Activated CD4-positive, alpha-beta T cell treated with anti-CD3 and anti-CD28 coated beads for 24 hours (primary cell): ENCODE results near the gene BCAR3.
A peak's percentile ranks its signal among the peaks of the same experiment; 100 is the strongest.

ENCODE experiments used
- DNase-seq, 2 donors: peaks; one replicate each; pipeline ENCODE4 v3.0.0-alpha.2; 2020; ENCODE audit warnings: low read depth in 2 of 2

The BCAR3 gene

GRCh38 chr1:93615582-93616150 lies 66.0 kb downstream of the BCAR3 start:
- DNase-seq: peak; percentile 45 to 47

GRCh38 chr1:93614986-93615581 lies 66.6 kb downstream of the BCAR3 start:
- peak; percentile 19 to 43 for DNase-seq

GRCh38 chr1:93614541-93614940 lies 67.1 kb downstream of the BCAR3 start:
- no peak for DNase-seq

- no peak for DNase-seq
These were observed 67.7 kb downstream of the BCAR3 start for GRCh38 chr1:93613898-93614297.

GRCh38 chr1:93612510-93612909 lies 69.1 kb downstream of the BCAR3 start:
- no peak for DNase-seq

GRCh38 chr1:93611668-93612067 lies 70.0 kb downstream of the BCAR3 start:
- no peak for DNase-seq

- DNase-seq: no peak
These were observed 72.1 kb downstream of the BCAR3 start for GRCh38 chr1:93609536-93609935.

- DNase-seq: no peak
These were observed 73.2 kb downstream of the BCAR3 start for GRCh38 chr1:93608187-93609109.

- DNase-seq: peak; percentile 48 to 54
These were observed 73.8 kb downstream of the BCAR3 start for GRCh38 chr1:93607814-93608186.

GRCh38 chr1:93605812-93606512 lies 75.7 kb downstream of the BCAR3 start:
- DNase-seq: no peak

- no peak for DNase-seq
These were observed 76.5 kb downstream of the BCAR3 start for GRCh38 chr1:93605026-93605568.

GRCh38 chr1:93604411-93604810 lies 77.2 kb downstream of the BCAR3 start:
- no peak for DNase-seq

GRCh38 chr1:93603601-93604000 lies 78.0 kb downstream of the BCAR3 start:
- DNase-seq: no peak

GRCh38 chr1:93603106-93603505 lies 78.5 kb downstream of the BCAR3 start:
- no peak for DNase-seq

- no peak for DNase-seq
These were observed 79.5 kb downstream of the BCAR3 start for GRCh38 chr1:93602101-93602500.

- DNase-seq: no peak
These were observed 80.0 kb downstream of the BCAR3 start for GRCh38 chr1:93601686-93602085.

- DNase-seq: no peak
These were observed 81.0 kb downstream of the BCAR3 start for GRCh38 chr1:93600663-93601062.

- no peak for DNase-seq
These were observed 82.2 kb downstream of the BCAR3 start for GRCh38 chr1:93599479-93599878.

- DNase-seq: no peak
These were observed 82.7 kb downstream of the BCAR3 start for GRCh38 chr1:93598861-93599439.

GRCh38 chr1:93598396-93598795 lies 83.2 kb downstream of the BCAR3 start:
- DNase-seq: no peak

- DNase-seq: no peak
These were observed 83.9 kb downstream of the BCAR3 start for GRCh38 chr1:93597709-93598108.
